ENCODE results near the gene ATF5. TPM values are rescaled to one million over a fixed set of nuclear protein-coding genes. Genes with fewer than 3 reads are reported as not detected.

Gene ATF5
- total RNA-seq, 1 donor from 2014 or later: 14.1 TPM

- ATAC-seq: no peak
- no peak overlapping the region for H3K4me3 ChIP-seq
- peaks cover 29% of the 10 kb centered on the region for H3K36me3 ChIP-seq
- DNase-seq: no peak
- peaks cover 5% of the 10 kb centered on the region for H3K4me1 ChIP-seq
- no peaks in the 10 kb centered on the region for H3K27me3 ChIP-seq
- intact Hi-C loops (cut with DNase I): no loop called here
- no peak overlapping the region for H3K27ac ChIP-seq
- TF ChIP-seq CTCF (IDR thresholded peaks at IDR 0.05): no peak
- no peaks in the 10 kb centered on the region for H3K9me3 ChIP-seq
Observed at GRCh38 chr19:49910179-49910578, 18.8 kb upstream of the ATF5 start.

- DNase-seq: no peak
Observed at GRCh38 chr19:49911381-49912145, 17.4 kb upstream of the ATF5 start.

GRCh38 chr19:49912965-49913685, 15.9 kb upstream of the ATF5 start:
- H3K27ac ChIP-seq: no peak overlapping the region
- no peaks in the 10 kb centered on the region for H3K9me3 ChIP-seq
- H3K4me1 ChIP-seq: peaks cover 5% of the 10 kb centered on the region
- TF ChIP-seq CTCF (IDR thresholded peaks at IDR 0.05): no peak
- intact Hi-C loops (cut with DNase I): no loop called here
- H3K4me3 ChIP-seq: no peak overlapping the region
- no peaks in the 10 kb centered on the region for H3K27me3 ChIP-seq
- peaks cover 13% of the 10 kb centered on the region for H3K36me3 ChIP-seq
- ATAC-seq (peak; percentile 38), DNase-seq (no peak)

More at GRCh38 chr19:49911381-49912145, 17.4 kb upstream of the ATF5 start:
- no peak overlapping the region for H3K4me3 ChIP-seq
- peaks cover 22% of the 10 kb centered on the region for H3K36me3 ChIP-seq
- no peaks in the 10 kb centered on the region for H3K27me3 ChIP-seq
- TF ChIP-seq CTCF (IDR thresholded peaks at IDR 0.05): no peak
- peak; percentile 55 for ATAC-seq
- peaks cover 5% of the 10 kb centered on the region for H3K4me1 ChIP-seq
- H3K9me3 ChIP-seq: no peaks in the 10 kb centered on the region
- no peak overlapping the region for H3K27ac ChIP-seq
- intact Hi-C loops (cut with DNase I): no loop called here

- Histone ChIP-seq H3K4me3 (no peak overlapping the region), H3K36me3 (peaks cover 8% of the 10 kb centered on the region), H3K9me3 (no peaks in the 10 kb centered on the region), H3K27ac (no peak overlapping the region), H3K27me3 (no peaks in the 10 kb centered on the region), H3K4me1 (peaks cover 5% of the 10 kb centered on the region)
- intact Hi-C loops (cut with DNase I): no loop called here
- DNase-seq (no peak), ATAC-seq (no peak)
- no peak for TF ChIP-seq CTCF (IDR thresholded peaks at IDR 0.05)
Observed at GRCh38 chr19:49913720-49914119, 15.3 kb upstream of the ATF5 start.

- intact Hi-C loops (cut with DNase I): no loop called here
- DNase-seq: no peak
- no peak overlapping the region for H3K4me3 ChIP-seq
- H3K36me3 ChIP-seq: peaks cover 8% of the 10 kb centered on the region
- TF ChIP-seq CTCF (IDR thresholded peaks at IDR 0.05): no peak
- no peak for ATAC-seq
- no peak overlapping the region for H3K27ac ChIP-seq
- H3K27me3 ChIP-seq: no peaks in the 10 kb centered on the region
- peaks cover 5% of the 10 kb centered on the region for H3K4me1 ChIP-seq
- no peaks in the 10 kb centered on the region for H3K9me3 ChIP-seq
Observed at GRCh38 chr19:49915271-49915670, 13.7 kb upstream of the ATF5 start.
